T-helper 2 cell treated with Interferon-gamma antibody and Interleukin-4, amounts not matched to agents 100 ng/mL and 5 ng/mL, for 36 hours (primary cell): ENCODE measurements around the gene CAPN5. TPM values are rescaled to one million over a fixed set of nuclear protein-coding genes. Genes with fewer than 3 reads are reported as not detected.

ENCODE experiments used
- intact Hi-C: fragments of 100-400 bp; cut with micrococcal nuclease; formaldehyde crosslinking; loops from one replicate; pipeline ENCODE4 v1.15.1; 2023
- total RNA-seq: library from RNA; stranded (reverse); gene quantifications from 2 replicates; pipeline ENCODE4 v1.2.3, GENCODE V29; 2022

Gene CAPN5
- total RNA-seq, 1 donor from 2014 or later, result 0.80 TPM

DNA sequence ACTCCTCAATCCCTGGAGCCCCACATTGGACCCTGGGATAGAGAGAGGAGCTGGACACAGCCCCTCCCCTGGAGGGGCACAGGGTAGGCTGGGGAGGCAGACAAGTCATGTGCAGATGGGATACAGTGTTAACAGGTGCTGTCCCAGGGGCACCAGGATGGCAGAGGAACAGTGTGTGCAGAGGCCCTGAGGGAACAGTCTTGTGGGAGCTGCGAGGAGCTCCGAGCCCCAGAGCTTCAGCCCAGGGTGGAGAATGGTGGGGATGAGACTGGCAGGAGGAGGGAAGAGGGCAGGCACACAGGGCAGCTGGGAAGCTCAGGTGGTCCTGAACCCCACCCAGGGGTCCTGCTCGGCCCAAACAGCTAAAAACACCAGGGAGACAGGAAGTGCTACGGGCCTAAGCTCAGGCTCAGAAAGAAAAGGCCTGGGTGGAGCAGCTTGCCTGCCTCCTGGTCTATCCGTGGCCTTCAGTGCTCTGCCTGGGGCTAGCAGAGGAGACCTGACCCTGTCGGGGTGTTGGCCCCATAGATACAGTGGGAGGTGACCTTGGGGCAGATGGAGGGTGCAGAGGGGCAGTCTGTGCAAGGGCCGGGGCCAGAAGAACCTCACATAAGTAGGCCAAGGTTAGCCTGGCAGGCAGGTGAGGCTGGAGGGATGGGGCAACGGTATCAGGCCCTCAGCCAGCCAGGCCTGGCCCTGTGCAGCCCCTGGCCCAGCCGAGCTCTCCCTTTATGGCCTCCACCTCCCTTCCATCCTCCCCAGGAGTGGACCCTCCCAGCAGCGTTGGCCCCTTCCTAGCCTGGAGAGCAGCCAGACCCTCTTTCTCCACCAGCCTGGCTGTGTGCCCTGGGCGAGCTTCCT lies 15.4 kb downstream of the CAPN5 start:
- intact Hi-C loops, result loop anchor here (2.0 kb wide), 2 partner anchors 15 to 35 kb away; partner anchors contain the start of gene CAPN5

DNA sequence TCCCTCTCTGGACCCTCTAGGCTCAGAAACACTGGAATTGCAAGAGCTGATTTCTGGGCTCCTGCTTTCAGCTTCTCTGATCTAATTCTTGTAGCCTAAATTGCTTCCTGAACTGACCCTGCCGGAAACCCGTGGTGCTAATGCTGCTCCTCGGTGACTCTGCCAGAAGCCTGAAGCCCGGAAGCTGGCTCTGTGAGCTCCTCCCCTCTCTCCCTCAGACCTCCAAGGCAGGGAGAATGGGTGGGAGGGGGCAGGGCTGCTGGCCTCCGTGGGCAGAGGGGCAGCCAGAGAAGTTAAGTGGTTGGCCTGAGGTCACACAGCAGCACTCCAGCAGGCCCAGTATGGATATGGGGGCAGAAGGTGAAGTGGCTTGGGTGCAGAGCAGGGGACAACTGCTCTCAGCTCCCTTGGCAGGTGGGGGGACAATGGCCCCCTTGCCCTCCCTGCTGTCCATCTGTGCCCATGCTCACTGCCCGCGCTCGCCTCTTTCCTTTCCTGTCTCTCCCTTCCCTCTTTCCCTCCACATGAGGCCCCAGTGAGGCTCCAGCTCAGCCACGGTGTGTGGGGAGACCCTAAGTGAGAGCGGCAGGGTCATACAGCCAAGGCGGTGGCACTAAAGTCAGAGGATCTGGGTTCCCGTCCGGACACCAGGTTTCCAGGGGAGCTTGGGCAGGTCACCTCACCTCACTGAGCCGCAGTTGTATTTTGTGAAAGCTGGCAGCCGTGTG lies 16.2 kb downstream of the CAPN5 start:
- intact Hi-C loops, result loop anchor here (2.0 kb wide), 2 partner anchors 16 to 36 kb away; partner anchors contain the start of gene CAPN5

DNA sequence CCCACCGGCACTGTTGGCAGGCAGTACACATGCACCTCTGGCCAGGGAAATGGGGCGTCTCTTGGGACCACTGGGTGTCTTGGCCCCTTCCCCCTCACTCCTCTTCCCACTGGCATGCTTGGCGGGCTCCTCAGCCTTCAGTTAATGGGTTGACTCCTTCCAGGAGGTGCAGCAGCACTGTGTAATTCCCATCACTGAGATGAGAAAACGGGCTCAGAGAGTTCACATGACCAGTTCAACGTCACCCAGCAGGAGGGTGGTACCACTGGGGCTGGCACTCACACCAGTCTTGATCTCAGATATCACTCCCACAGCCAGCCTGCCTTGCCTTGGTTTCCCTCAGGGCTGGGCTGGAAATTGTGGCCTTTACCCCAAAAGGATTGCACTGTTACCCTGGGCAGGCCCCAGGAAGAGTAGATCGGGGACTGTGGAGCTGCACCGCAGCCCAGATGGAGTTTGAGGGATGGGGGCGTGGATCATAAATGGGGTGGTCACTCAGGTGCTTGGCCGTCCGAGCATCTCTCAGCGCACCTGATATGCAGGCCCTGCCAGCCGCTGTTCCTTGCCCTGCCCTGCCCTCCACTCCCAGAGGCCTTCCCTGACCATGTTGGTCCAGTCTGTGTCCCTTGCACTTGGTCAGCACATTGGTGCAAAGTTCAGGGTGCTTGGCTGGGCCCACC lies 16.9 kb downstream of the CAPN5 start:
- intact Hi-C loops, result loop anchor here (2.0 kb wide), 2 partner anchors 17 to 37 kb away; partner anchors contain the start of gene CAPN5

DNA sequence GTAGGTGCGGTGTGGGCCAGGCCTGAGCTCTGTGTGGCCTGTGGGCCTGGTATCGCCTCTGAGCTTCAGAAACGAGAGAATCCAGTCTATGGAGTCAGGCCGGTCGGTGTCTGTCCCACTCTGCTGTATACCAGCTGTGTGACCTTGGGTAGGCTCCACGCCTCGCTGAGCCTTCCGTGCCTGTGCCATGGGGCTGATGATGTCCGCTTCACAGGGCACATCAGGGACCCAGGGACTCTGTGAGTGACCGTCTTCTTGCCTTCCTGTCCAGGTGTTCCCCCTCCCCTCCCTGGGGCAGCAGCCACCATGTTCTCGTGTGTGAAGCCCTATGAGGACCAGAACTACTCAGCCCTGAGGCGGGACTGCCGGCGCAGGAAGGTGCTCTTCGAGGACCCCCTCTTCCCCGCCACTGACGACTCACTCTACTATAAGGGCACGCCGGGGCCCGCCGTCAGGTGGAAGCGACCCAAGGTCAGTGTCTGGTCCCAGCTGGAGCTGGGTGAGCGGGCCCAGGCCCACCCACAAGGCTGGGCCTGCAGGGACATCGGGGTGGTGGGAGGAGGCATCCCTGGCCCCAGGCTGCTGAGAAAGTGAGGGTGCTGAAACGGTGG lies 17.9 kb downstream of the CAPN5 start:
- intact Hi-C loops, result no loop called here

DNA sequence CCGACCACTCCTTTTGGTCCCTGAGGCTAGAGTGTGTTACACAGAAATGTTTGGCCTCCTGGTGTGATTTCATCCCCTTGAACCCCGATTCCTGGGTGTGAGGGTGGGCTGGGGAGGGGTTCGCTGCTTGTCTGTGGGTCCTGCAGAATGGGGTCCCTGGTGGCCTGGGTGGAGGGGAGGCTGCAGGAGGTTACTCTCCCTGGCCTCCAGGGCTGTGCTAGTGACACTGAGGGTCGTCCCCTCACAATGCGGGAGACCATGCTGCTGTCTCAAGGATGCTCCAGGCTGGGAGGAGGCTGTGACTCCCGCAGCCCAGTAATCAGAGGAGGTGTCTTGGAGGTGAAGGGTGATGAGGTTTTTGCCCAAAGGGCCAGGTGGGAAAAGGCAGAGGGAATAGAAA lies 18.9 kb downstream of the CAPN5 start:
- intact Hi-C loops, result no loop called here

DNA sequence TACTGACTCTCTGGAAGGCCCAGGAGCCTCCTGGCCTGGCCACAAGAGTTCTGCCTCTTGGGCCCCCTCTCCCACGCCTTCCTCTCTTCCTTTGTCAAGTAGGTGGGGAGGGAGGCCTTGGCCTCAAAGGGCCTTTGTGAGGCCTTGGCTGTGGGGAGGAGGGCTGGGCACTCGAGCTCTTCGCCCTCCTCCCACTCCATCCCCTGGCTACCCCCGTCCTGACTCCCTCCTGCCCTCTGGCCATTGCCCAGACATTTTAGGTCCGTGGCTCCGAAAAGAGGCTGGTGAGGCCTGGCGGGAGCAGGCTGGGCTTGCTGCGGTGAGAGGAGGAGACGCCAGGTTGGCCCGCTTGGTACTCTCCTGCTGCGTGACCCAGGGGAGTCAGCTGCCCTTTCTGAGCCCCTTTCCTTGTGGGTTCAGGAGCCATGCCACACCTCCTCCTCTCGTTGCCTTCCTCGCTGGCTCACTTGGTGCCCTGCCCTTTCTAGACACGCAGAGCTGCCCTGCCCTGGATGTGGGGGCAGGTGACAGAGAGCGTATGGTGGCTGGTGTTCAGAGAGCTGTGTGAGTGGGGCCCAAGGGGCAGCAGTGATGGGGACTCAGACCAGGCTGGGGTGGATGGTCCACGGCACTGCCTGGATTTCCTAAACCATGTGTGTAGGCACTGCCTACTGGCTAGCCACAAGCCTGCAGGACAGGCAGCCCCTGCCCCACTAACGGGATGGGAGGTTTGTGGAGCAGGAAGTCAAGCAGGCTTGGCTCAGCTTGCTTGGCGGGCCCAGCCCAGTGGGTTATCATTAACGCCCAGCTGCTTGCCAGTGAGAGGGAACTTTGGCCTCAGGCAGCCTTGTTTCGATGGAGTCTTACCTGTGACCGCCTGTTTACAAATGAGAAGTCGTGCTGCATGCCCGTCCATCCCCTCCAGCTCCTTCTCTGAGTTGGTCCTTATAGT lies 20.0 kb downstream of the CAPN5 start:
- intact Hi-C loops, result no loop called here

DNA sequence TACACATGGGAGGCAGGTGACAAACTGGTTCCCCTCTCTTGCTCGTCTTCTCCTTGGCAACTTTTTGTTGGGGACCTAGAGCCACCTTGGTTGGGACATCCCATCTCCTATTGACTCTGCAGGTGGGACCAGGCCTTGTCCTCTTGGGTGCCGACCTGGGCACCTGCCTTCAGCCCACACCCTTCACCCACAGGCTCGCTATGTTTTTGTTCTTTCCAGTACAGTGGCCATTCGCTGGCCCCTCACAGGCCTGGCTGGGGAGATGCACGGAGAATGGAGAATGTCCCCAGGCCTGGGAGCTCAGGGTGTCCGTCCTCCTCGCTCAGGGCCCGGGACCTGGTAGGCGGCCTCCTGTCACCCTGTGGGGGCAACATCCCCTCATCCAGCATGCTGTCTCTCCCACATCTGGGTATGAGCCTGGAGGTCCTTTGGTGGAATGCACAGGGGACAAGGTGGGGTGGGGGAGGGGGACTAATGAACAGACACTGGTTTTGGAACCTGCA lies 21.0 kb downstream of the CAPN5 start:
- intact Hi-C loops, result no loop called here

DNA sequence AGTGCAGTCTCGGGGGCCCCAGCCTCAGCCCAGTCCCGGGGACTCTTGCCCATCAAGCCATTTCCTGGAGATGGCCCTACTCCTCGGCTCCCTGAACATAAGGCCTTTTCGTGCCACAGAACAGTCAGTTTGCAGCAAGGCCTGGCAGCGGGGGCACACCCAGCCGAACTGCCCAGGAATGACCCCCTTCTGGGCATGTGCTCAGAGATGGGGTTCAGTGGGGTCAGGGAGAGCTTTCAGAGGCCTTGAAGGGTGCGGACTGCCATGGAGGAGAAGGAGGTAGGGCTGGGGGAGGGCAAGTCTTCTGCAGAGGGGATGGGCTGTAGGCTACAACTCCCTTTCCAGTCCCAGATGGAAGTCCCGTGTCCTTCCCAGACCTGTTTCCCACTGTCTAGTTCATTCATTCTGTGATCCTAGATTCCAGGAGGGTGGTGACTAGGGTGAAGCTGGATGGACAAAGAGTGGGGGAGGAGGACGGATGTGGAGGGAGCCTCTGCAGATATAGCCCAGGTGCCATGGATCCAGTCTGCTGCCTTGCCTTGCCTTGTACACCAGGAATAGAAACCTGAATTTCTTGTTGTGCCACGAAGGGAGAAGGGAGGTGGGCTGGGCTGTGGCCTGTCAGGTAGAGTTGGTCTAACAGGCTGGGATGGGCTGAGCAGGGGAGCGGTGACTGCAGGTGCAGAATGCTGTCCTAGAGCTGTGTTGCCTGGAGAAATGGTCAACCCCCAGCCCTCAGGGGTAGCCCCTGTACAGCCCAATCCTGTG lies 21.6 kb downstream of the CAPN5 start:
- intact Hi-C loops, result no loop called here

DNA sequence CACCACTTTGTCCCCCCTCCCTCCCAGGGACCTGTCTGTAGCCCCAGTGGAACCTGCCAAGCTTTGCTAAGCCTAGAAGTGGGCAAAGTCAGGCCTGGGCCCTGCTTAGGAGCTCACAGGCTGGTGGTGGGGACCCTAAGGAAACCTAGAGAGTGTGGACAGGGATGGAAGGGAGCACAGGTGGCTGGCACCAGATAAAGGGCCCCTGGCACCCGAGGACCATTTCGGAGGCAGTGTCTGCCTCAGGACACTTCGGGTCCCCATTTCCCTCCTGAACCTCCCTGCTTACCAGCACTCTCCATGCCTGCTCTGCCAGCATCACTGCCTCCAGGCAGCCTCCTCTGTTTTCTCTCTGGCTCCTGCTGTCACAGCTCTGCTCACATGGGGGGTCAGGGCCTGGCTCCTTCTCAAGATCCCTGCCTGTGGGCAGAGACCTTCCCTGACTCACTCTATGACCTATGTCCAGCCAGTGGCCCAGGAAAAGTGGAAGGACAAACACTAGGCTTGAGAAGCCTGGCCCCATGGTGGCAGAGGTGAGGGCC lies 22.3 kb downstream of the CAPN5 start:
- intact Hi-C loops, result no loop called here

DNA sequence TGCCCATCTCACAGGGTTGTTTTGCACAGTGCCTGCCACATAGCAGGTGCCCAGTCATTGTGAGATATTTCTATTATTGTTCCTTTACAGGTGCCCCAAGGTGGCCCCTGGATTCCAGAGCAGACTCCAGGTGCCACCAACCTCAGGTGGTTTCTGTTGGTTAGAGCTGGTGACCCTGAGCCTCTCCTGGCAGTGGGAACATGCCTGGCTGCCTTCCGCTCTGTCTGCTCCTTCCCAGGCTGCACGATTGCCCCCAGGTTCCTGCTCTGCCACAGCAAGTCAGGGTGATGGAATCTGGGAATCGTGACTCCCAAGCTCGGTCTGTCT lies 23.2 kb downstream of the CAPN5 start:
- intact Hi-C loops, result loop anchor here (2.0 to 5.0 kb wide), 3 partner anchors 23 to 358 kb away; partner anchors contain the start of gene CAPN5

DNA sequence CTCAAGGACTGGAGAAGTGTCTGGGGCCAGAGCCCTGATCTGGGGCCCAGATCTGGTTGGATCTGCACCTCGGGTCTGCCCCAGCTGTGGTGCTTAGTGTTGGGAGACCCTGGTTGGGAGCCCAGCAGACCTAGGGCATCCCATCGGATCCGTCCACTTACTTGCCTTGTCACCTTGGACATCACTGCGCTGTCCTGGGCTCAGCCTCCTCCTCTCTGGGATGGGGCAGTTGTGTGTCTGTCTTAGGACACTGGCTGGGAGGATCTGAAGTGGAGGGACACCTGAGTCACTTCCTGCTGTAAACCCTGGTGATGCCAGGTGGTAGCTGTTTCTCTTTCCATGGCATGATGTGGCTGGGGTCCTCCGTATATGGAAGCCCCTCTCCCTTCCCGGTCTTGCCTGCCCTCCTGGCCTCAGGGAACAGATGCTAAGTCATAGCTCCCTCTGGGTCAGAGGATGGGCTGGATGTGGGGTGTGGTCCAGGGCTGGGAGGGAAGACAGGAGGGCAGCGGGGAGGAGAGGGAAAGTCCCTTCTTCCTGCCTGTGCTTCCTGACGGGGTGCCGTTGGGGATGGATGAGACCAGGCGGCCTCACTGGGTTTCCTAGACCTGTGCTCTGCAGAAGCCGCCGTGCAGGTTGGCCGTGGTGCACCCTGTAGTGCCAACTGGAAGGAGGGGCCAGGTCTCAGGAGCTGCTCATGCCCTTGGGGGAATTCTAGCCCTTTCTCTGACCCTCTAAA lies 23.8 kb downstream of the CAPN5 start:
- intact Hi-C loops, result loop anchor here (1.0 to 5.0 kb wide), 4 partner anchors 24 to 358 kb away; partner anchors contain the start of gene CAPN5

DNA sequence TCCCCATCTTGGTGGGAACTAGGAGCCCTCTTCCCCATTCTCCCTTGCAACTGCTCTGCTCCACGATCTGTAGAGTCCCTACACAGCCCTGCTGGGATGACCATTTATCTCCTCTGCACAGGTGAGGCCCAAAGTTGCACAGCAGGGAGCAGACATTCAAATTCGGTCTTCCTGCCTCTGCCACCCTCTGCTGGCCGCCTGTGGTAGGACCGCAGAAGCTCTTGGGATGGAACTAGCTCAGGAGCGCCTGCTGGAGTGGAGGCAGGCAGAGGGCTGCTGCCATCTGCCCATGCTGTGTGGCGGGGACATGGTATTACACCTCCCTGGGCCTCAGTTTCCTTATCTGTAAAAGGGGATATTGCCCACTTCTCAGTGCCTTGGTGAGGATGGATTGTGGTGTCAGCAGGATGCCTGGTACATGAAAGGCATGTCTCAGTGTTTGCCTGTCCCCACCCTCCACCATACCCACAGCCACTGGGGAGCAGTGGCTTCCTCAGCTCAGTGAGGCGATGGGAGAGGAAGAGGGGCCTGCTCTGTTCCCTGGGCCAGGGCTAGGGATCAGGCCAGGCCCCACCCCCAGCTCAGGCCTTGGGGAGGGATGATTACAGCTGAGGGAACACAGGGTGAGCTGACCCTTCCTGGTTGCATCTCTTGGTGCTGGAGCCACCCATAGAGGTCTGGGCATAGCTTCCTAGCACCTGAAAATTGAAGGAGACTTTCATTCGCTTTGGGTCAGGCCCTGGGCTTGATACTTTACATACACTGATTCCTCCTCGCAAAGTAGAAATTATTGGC lies 24.6 kb downstream of the CAPN5 start:
- intact Hi-C loops, result loop anchor here (1.0 to 5.0 kb wide), 4 partner anchors 25 to 359 kb away; partner anchors contain the start of gene CAPN5

DNA sequence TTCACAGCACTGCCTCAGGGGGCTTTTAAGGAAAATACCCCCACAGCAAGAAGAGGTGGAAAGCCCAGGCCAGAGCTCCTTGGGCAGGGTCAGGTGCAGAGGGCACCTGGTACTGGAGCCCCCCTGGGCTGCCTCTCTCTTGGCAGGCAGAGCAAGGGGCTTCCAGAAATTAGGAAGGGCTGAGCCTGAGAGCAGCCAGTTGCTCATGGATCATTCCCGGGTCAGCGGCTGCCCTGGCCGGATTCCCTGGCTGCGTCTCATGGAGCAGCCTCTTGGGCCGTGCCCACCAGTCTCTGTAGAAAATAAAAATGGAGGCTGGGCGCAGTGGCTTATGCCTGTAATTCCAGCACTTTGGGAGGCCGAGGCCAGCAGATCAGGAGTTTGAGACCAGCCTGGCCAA lies 25.6 kb downstream of the CAPN5 start:
- intact Hi-C loops, result loop anchor here (5.0 kb wide), 1 partner anchor 360 kb away; no protein-coding TSS in a partner anchor

DNA sequence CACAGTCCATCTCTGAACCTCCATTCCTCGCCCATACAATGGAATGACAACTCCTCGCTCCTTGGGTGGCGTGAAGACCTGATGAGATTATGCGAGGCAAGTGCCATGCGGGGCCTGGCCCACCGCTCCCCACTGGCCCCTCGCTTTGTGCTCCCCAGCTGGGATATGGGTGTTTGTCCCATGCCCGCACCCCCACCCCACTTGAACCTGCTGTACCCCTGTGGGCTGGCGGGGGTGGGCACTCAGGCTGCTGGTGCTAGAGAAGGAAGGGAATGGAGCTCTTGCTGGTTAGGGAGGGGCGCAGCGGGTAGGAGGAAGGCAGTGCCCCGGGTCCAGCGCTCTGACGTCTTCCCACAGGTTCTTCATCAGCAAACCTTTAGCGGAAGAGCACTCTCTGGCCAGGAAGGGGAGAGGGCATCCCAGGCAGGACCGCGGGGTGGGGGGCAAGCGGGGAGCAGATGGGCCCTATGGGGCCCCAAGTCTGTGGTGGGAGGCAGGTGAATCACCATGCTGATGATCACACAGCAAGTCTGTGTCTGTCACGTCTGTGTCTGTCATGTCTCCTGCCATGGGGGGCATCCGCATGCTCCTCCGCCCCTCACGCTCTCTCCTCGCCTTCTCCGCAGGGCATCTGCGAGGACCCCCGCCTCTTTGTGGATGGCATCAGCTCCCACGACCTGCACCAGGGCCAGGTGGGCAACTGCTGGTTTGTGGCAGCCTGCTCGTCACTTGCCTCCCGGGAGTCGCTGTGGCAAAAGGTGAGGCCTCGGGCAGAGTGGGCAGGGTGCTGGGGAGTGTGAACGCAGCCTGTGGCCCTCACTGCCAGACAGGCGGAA lies 26.5 kb downstream of the CAPN5 start:
- intact Hi-C loops, result loop anchor here (5.0 kb wide), 1 partner anchor 361 kb away; no protein-coding TSS in a partner anchor

DNA sequence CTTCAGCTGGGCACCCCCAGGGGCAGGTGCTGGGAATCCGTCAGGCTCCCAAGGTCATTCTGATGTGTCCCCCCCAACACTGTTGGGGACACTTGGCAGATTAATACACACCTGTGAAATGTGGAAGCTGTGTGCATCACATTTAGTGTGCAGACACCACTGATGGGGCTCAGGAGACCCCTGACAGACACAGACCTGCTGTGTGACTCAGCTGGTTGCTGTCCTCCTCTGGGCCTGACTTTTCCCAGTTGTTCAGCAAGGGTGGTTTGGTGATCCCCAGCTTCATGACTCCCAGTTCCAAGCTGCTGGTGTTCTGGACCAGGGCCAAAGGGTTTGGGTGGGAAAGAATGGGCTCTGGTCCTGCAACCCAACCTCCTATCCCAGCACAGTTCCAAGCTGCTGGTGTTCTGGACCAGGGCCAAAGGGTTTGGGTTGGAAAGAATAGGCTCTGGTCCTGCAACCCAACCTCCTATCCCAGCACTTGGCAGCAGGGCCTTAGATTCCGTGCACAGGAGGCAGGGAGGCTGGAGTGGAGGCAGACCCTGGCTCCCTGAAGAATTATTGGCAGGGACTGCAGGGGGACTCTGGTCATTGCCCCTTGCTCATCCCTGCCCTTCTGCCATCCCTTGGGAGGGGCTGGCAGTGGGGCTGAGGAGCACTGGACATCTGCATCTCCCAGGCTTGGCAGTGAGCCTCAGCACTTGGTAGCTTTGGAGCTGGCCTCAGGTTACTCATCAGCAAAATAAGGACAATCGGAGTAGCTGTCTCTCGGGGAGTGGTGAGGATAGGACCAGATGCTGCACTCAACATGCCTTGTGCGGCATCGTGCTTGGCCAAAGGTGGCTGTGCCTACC lies 27.4 kb downstream of the CAPN5 start:
- intact Hi-C loops, result loop anchor here (5.0 kb wide), 1 partner anchor 362 kb away; no protein-coding TSS in a partner anchor
